PC-9 (cell line): ENCODE data around the gene MFSD12.

Source experiments
- EZH2 ChIP-seq: fragments of 200-600 bp; sonication (generic); IDR thresholded peaks from 2 replicates; pipeline ENCODE4 v1.8.0; 2017; ENCODE audit warnings: antibody characterized with exemption, low read depth
- TF ChIP-seq, protein P1 (sequence below): fragments of 200-600 bp; sonication (generic); conservative IDR thresholded peaks from 2 replicates; pipeline ENCODE4 v1.6.1; 2017; ENCODE audit warnings: mixed run types, antibody characterized with exemption, mild to moderate bottlenecking, moderate library complexity

GRCh38 chr19:3557461-3558248 is at the start of gene MFSD12:
- TF ChIP-seq, protein P1, sequence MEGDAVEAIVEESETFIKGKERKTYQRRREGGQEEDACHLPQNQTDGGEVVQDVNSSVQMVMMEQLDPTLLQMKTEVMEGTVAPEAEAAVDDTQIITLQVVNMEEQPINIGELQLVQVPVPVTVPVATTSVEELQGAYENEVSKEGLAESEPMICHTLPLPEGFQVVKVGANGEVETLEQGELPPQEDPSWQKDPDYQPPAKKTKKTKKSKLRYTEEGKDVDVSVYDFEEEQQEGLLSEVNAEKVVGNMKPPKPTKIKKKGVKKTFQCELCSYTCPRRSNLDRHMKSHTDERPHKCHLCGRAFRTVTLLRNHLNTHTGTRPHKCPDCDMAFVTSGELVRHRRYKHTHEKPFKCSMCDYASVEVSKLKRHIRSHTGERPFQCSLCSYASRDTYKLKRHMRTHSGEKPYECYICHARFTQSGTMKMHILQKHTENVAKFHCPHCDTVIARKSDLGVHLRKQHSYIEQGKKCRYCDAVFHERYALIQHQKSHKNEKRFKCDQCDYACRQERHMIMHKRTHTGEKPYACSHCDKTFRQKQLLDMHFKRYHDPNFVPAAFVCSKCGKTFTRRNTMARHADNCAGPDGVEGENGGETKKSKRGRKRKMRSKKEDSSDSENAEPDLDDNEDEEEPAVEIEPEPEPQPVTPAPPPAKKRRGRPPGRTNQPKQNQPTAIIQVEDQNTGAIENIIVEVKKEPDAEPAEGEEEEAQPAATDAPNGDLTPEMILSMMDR: no peak
- no peak for TF ChIP-seq EZH2
